ENCODE data around the gene SCYL3. TPM values are rescaled to one million over a fixed set of nuclear protein-coding genes. Genes with fewer than 3 reads are reported as not detected.

Gene SCYL3
- total RNA-seq, 4 donors from 2014 or later, result 7.0 to 17.2 (median 10.9) TPM

GRCh38 chr1:169860187-169860586, 33.5 kb downstream of the SCYL3 start:
- no peak for TF ChIP-seq CTCF (IDR thresholded peaks at IDR 0.05)
- ATAC-seq (ENCODE audit: low FRiP score) (no peak), DNase-seq (ENCODE audit: low spot score) (no peak)

GRCh38 chr1:169859001-169859400, 34.7 kb downstream of the SCYL3 start:
- ATAC-seq (ENCODE audit: low FRiP score) (no peak), DNase-seq (ENCODE audit: low spot score) (no peak)
- TF ChIP-seq CTCF (IDR thresholded peaks at IDR 0.05), result no peak

GRCh38 chr1:169858467-169858866, 35.2 kb downstream of the SCYL3 start:
- DNase-seq (ENCODE audit: low spot score) (no peak), ATAC-seq (ENCODE audit: low FRiP score) (no peak)
- TF ChIP-seq CTCF (IDR thresholded peaks at IDR 0.05), result no peak

- no peak for TF ChIP-seq CTCF (IDR thresholded peaks at IDR 0.05)
- ATAC-seq (ENCODE audit: low FRiP score) (no peak), DNase-seq (ENCODE audit: low spot score) (no peak)
These were observed 40.4 kb downstream of the SCYL3 start for GRCh38 chr1:169853341-169853740.

- DNase-seq (ENCODE audit: low spot score), result no peak
- TF ChIP-seq CTCF (IDR thresholded peaks at IDR 0.05), result no peak
- ATAC-seq (ENCODE audit: low FRiP score), result no peak
These were observed 44.2 kb downstream of the SCYL3 start for GRCh38 chr1:169849346-169850022.

GRCh38 chr1:169848456-169848855, 45.2 kb downstream of the SCYL3 start:
- no peak for ATAC-seq (ENCODE audit: low FRiP score)
- no peak for TF ChIP-seq CTCF (IDR thresholded peaks at IDR 0.05)
- DNase-seq (ENCODE audit: low spot score), result no peak

- ATAC-seq (ENCODE audit: low FRiP score), result no peak
- no peak for DNase-seq (ENCODE audit: low spot score)
- no peak for TF ChIP-seq CTCF (IDR thresholded peaks at IDR 0.05)
These were observed 48.6 kb downstream of the SCYL3 start for GRCh38 chr1:169844941-169845608.
